Activated naive CD4-positive, alpha-beta T cell treated with anti-CD3 and anti-CD28 coated beads, Interleukin-2, amount 50 U/mL, for 16 hours (primary cell): ENCODE measurements around the gene PPP1R13B.
"Not testable (repeated sequence)": the region's sequence is repeated elsewhere in the genome, so short reads cannot be mapped to it uniquely, and the experiment has no call there.

Experiments used
- DNase-seq: peaks from one replicate; pipeline ENCODE4 v3.0.0-alpha.2; 2020

Gene PPP1R13B

GRCh38 chr14:103695296-103696069, 151.9 kb downstream of the PPP1R13B start:
- DNase-seq, result no peak

- no peak for DNase-seq
These were observed 152.8 kb downstream of the PPP1R13B start for GRCh38 chr14:103694572-103695026.

- no peak for DNase-seq
These were observed 153.9 kb downstream of the PPP1R13B start for GRCh38 chr14:103693515-103693914.

- no peak for DNase-seq
These were observed 154.5 kb downstream of the PPP1R13B start for GRCh38 chr14:103692871-103693270.

- DNase-seq, result no peak
These were observed 155.2 kb downstream of the PPP1R13B start for GRCh38 chr14:103692159-103692558.

- not testable (repeated sequence) for DNase-seq
These were observed 155.7 kb downstream of the PPP1R13B start for GRCh38 chr14:103691655-103692054.

GRCh38 chr14:103690332-103690731, 157.0 kb downstream of the PPP1R13B start:
- no peak for DNase-seq

GRCh38 chr14:103688906-103689902, 158.2 kb downstream of the PPP1R13B start:
- no peak for DNase-seq

- no peak for DNase-seq
These were observed 158.9 kb downstream of the PPP1R13B start for GRCh38 chr14:103688441-103688840.

- DNase-seq, result no peak
These were observed 159.7 kb downstream of the PPP1R13B start for GRCh38 chr14:103687712-103688111.

- no peak for DNase-seq
These were observed 160.4 kb downstream of the PPP1R13B start for GRCh38 chr14:103686831-103687485.

- no peak for DNase-seq
These were observed 161.8 kb downstream of the PPP1R13B start for GRCh38 chr14:103685276-103686211.

- no peak for DNase-seq
These were observed 162.5 kb downstream of the PPP1R13B start for GRCh38 chr14:103684871-103685270.

- no peak for DNase-seq
These were observed 162.9 kb downstream of the PPP1R13B start for GRCh38 chr14:103684471-103684870.
